K562 (cell line): ENCODE data around the gene SERPINE1.

ENCODE experiments used
- CTCF ChIP-seq, 3 experiments: IDR thresholded peaks in 2 of 3; conservative IDR thresholded peaks in 1 of 3; 2 replicates each; pipeline ENCODE4 v1.5.1; 2011 to 2012; ENCODE audit warnings: low read length in 3 of 3, mild to moderate bottlenecking in 3 of 3, control low read depth in 2 of 3, improper control_type of control experiment in 1 of 3, inconsistent platforms in 1 of 3, low read depth in 1 of 3, mixed read lengths in 1 of 3, moderate library complexity in 1 of 3; ENCODE audit not compliant: insufficient read depth in 2 of 3
- GABPB1 ChIP-seq: sonication (generic); formaldehyde crosslinking; IDR thresholded peaks from 2 replicates; pipeline ENCODE4 v1.8.0; 2022; ENCODE audit warnings: mild to moderate bottlenecking, missing genetic modification reagents
- HDAC6 ChIP-seq: IDR thresholded peaks from 2 replicates; pipeline ENCODE4 v1.6.1; 2012; ENCODE audit warnings: low read depth, mild to moderate bottlenecking, control low read depth, inconsistent platforms, low read length, moderate library complexity
- HNRNPH1 ChIP-seq: fragments of 200-400 bp; formaldehyde crosslinking; optimal IDR thresholded peaks from 2 replicates; pipeline ENCODE3; 2017; ENCODE audit warnings: low read depth, mild to moderate bottlenecking, low read length, moderate library complexity
- PATZ1 ChIP-seq: fragments of 250-450 bp; sonication (Bioruptor Pico); IDR thresholded peaks from 2 replicates; pipeline ENCODE4 v1.5.0; 2020; ENCODE audit warnings: mild to moderate bottlenecking, borderline replicate concordance
- SAP30 ChIP-seq: fragments of 200-600 bp; sonication (generic); IDR thresholded peaks from 2 replicates; pipeline ENCODE4 v1.6.1; 2012; ENCODE audit warnings: borderline replicate concordance, low read depth, mild to moderate bottlenecking, moderate library complexity, low read length, control low read depth, inconsistent platforms; ENCODE audit not compliant: insufficient read depth, poor library complexity, severe bottlenecking

- TF ChIP-seq SAP30 (no peak), GABPB1 (no peak), CTCF (IDR thresholded peaks at IDR 0.05 in 2 of 3, conservative IDR thresholded peaks at IDR 0.05 in 1 of 3; ENCODE audit: insufficient read depth in 2 of 3, low read depth in 1 of 3, low read length in 3 of 3) (no peak), PATZ1 (CRISPR knock-in tag) (no peak), HDAC6 (no peak), HNRNPH1 (no peak)
Observed at GRCh38 chr7:101170617-101171441, 43.9 kb downstream of the SERPINE1 start.
